RWPE1 (cell line): ENCODE measurements around the gene GALNT6.

ENCODE experiments used
- CTCF ChIA-PET: fragments of 350-600 bp; sonication (Branson Sonifier 250); formaldehyde crosslinking; extraction: SDS; loops from one replicate; lab custom pipeline; 2021; lab: Yijun Ruan, JAX
- POLR2A ChIA-PET: fragments of 400-600 bp; formaldehyde crosslinking; extraction: SDS; loops from one replicate; lab custom pipeline; 2020; ENCODE audit warnings: antibody characterized with exemption; ENCODE audit not compliant: low non-redundant PET; lab: Yijun Ruan, JAX
- DNase-seq: peaks from one replicate; pipeline ENCODE4 v3.0.0; 2012; ENCODE audit warnings: low spot score
- H3K27ac ChIP-seq: fragments of 450-650 bp; 2 replicates; pipeline ENCODE4 v1.5.1; 2017
- CTCF ChIP-seq: fragments of 450-650 bp; conservative IDR thresholded peaks from 2 replicates; pipeline ENCODE4 v1.5.1; 2017; ENCODE audit warnings: low read depth, mild to moderate bottlenecking

GALNT6 gene

DNA sequence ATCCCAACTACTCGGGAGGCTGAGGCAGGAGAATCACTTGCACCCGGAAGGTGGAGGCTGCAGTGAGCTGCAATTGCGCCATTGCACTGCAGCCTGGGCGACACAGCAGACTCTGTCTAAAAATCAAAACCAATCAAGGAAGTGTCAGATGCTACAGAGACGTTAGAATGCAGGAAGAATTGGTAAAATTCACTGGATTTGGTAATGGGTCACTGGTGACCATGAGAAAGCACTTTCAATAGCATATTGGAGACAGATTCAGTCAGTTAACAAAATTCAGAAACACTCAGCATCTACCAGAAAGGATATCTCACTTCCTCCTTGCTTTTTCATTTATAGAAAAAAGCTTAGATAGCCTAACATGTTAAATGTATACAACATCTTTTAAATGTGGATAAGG lies 84.7 kb downstream of the GALNT6 start:
- CTCF ChIA-PET, result no interaction called here
- POLR2A ChIA-PET, result no interaction called here
- no peak overlapping the region for H3K27ac ChIP-seq
- no peak for DNase-seq
- TF ChIP-seq CTCF, result no peak
